Stimulated activated CD8-positive, alpha-beta memory T cell treated with anti-CD3 and anti-CD28 coated beads, Interleukin-4, amount 100 ng/mL, for 48 hours (primary cell): ENCODE data around the gene TTC34.

Source experiments
- DNase-seq: peaks from one replicate; pipeline ENCODE4 v3.0.0-alpha.2; 2020

Gene TTC34

GRCh38 chr1:2601721-2602303 lies 199.7 kb downstream of the TTC34 start:
- DNase-seq, result no peak

- no peak for DNase-seq
Measured at GRCh38 chr1:2598329-2598931, 203.1 kb downstream of the TTC34 start.

GRCh38 chr1:2597441-2598328 lies 203.8 kb downstream of the TTC34 start:
- no peak for DNase-seq

- DNase-seq, result no peak
Measured at GRCh38 chr1:2596530-2597333, 204.8 kb downstream of the TTC34 start.

- DNase-seq, result no peak
Measured at GRCh38 chr1:2595812-2596529, 205.5 kb downstream of the TTC34 start.

- DNase-seq, result no peak
Measured at GRCh38 chr1:2595261-2595811, 206.2 kb downstream of the TTC34 start.

- no peak for DNase-seq
Measured at GRCh38 chr1:2594641-2595131, 206.8 kb downstream of the TTC34 start.

- DNase-seq, result no peak
Measured at GRCh38 chr1:2594001-2594640, 207.4 kb downstream of the TTC34 start.

GRCh38 chr1:2593251-2593878 lies 208.1 kb downstream of the TTC34 start:
- DNase-seq, result no peak

- no peak for DNase-seq
Measured at GRCh38 chr1:2592672-2593071, 208.8 kb downstream of the TTC34 start.

GRCh38 chr1:2591581-2592261 lies 209.8 kb downstream of the TTC34 start:
- no peak for DNase-seq

- no peak for DNase-seq
Measured at GRCh38 chr1:2591233-2591580, 210.3 kb downstream of the TTC34 start.

GRCh38 chr1:2590233-2591141 lies 211.0 kb downstream of the TTC34 start:
- DNase-seq, result no peak

- no peak for DNase-seq
Measured at GRCh38 chr1:2589431-2590232, 211.9 kb downstream of the TTC34 start.

- DNase-seq, result no peak
Measured at GRCh38 chr1:2588661-2589430, 212.6 kb downstream of the TTC34 start.

- no peak for DNase-seq
Measured at GRCh38 chr1:2587860-2588571, 213.5 kb downstream of the TTC34 start.
